ENCODE results near the gene GCNA. TPM values are rescaled to one million over a fixed set of nuclear protein-coding genes. Genes with fewer than 3 reads are reported as not detected.

Gene GCNA
- total and polyA plus RNA-seq, 12 donors, result 0.53 to 2.7 (median 1.4) TPM

DNA sequence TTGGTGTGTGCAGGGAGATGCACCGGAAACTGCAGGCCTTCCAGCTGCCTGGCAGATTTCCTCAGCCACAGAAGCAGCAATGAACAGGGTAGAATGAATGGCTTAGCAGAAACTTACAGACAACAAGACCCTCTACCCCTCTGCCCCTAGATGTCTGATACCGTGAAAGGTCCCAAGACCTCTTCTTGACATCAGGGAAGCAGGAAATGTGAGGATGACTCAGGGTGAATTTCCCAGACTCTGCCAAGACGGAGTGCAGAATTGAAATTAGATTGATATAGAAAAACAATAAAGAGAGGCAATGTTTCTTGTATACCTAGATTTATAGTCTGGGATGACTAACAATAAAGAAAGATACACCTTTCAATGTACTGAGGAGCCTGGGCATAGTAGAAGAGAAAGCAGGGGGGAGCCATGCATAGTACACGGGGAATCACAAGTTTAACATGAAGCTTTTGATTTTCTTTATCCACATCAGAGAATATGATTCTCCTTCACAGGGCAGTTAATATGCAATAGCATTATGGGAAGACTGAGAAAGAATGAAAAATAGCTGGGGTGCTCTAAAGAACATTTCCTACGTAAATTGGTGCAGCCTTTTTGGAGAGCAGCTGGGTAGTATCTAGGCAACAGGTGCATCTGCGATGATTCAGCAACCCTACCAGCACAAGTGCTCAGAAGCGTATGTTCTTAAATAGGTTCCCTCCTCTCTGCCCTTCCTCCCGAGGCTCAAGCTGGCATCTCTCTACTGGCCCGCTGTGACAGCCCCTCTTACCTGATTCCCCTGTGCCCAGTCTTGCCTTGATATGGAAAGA, 58.4 kb downstream of the GCNA start:
- peaks cover 0 to under 1% (median 0%) of the 10 kb centered on the region in 7 donors for H3K27me3 ChIP-seq
- H3K4me1 ChIP-seq, result peaks cover 0 to 12% (median 0%) of the 10 kb centered on the region in 9 donors
- H3K9me3 ChIP-seq, result no peaks in the 10 kb centered on the region
- DNase-seq (no peak), ATAC-seq (peak in 6 of 8 donors; percentile 37 to 78 (median 68))
- WGBS, 2 donors, result 70% methylated on average over 9 of the region's 9 CpGs
- TF ChIP-seq, protein P1, sequence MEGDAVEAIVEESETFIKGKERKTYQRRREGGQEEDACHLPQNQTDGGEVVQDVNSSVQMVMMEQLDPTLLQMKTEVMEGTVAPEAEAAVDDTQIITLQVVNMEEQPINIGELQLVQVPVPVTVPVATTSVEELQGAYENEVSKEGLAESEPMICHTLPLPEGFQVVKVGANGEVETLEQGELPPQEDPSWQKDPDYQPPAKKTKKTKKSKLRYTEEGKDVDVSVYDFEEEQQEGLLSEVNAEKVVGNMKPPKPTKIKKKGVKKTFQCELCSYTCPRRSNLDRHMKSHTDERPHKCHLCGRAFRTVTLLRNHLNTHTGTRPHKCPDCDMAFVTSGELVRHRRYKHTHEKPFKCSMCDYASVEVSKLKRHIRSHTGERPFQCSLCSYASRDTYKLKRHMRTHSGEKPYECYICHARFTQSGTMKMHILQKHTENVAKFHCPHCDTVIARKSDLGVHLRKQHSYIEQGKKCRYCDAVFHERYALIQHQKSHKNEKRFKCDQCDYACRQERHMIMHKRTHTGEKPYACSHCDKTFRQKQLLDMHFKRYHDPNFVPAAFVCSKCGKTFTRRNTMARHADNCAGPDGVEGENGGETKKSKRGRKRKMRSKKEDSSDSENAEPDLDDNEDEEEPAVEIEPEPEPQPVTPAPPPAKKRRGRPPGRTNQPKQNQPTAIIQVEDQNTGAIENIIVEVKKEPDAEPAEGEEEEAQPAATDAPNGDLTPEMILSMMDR (IDR thresholded peaks at IDR 0.05), result no peak
- no peak overlapping the region for H3K4me3 ChIP-seq
- intact Hi-C loops (cut with DNase I), result loop anchor here in 1 of 10 donors (5.0 kb wide), 1 partner anchor 54 kb away; no protein-coding TSS in a partner anchor
- H3K36me3 ChIP-seq, result no peaks in the 10 kb centered on the region
- H3K27ac ChIP-seq, result no peak overlapping the region

DNA sequence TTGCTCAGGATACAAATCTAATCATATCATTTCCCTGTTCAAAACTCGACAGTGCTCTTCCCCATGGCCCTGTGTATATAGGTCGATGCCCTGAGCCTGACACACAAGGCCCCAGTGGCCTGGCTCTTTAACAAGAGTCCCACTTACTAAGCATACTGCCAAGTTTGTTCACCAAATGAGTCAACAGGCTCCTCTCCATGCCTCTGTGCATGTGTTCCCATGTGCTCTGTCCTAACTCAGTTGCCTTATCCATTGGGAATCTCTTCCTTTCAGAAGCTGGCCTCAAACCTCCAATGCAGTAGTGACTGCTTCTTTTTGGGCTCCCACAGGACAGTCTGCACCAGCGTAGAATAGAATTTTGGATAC, 59.0 kb downstream of the GCNA start:
- DNase-seq, result no peak
- peaks cover 0 to 12% (median 0%) of the 10 kb centered on the region in 9 donors for H3K4me1 ChIP-seq
- no peaks in the 10 kb centered on the region for H3K9me3 ChIP-seq
- no peak overlapping the region for H3K27ac ChIP-seq
- TF ChIP-seq, protein P1 (IDR thresholded peaks at IDR 0.05), result no peak
- H3K36me3 ChIP-seq, result no peaks in the 10 kb centered on the region
- peak in 6 of 8 donors; percentile 17 to 57 (median 37) for ATAC-seq
- WGBS, 2 donors, result 68 to 77% methylated on average over 3 of the region's 3 CpGs
- no peak overlapping the region for H3K4me3 ChIP-seq
- H3K27me3 ChIP-seq, result no peaks in the 10 kb centered on the region
- intact Hi-C loops (cut with DNase I), result loop anchor here in 1 of 10 donors (5.0 kb wide), 1 partner anchor 55 kb away; no protein-coding TSS in a partner anchor

DNA sequence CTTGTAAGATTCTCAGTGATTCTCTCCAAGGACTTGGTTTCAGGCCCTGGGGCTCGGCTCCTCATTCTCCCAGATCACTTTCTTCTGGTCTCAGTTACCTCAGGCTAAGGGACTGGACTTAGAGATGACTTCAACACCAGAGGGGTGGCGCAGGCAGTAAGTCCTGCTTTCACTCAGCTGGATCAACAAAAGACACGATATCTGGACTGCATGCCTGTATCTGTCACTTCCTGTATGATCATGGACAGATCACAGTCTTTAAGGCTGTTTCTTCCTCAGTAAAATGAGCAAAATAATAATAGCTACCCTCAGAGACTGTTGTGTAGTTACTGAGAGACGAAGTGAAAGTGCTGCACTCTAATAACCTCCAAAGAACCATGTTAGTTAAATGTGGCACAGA, 59.6 kb downstream of the GCNA start:
- Histone ChIP-seq H3K36me3 (no peaks in the 10 kb centered on the region), H3K4me1 (peaks cover 0 to 12% (median 0%) of the 10 kb centered on the region in 9 donors), H3K4me3 (no peak overlapping the region), H3K27me3 (no peaks in the 10 kb centered on the region), H3K9me3 (no peaks in the 10 kb centered on the region), H3K27ac (no peak overlapping the region)
- TF ChIP-seq, protein P1 (IDR thresholded peaks at IDR 0.05), result no peak
- DNase-seq (no peak), ATAC-seq (peak in 4 of 8 donors; percentile 41 to 67 (median 51))
- intact Hi-C loops (cut with DNase I), result loop anchor here in 1 of 10 donors (5.0 kb wide), 1 partner anchor 56 kb away; no protein-coding TSS in a partner anchor
- 43 to 76% methylated on average over 4 of the region's 4 CpGs for WGBS, 2 donors

DNA sequence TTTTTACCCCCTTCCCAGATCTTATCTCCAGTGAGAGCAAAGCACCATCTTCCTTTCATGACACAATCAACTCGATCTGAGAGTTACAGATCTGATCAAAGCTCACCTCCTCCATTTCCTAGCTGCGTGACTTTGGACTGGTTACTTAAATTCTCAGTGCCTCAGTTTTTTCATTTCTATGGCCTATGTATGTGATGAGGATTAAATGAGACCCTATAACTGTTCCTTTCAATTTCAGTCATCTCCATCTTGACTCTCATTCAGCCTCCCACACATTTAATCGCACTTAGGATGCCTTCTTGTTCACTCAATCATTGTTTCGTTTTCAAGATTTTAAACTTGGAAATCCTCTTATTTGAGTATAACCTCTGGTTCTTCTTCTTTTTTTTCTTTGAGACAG, 60.2 kb downstream of the GCNA start:
- intact Hi-C loops (cut with DNase I), result loop anchor here in 1 of 10 donors (5.0 kb wide), 1 partner anchor 56 kb away; no protein-coding TSS in a partner anchor
- Histone ChIP-seq H3K27me3 (no peaks in the 10 kb centered on the region), H3K4me1 (peaks cover 0 to 12% (median 0%) of the 10 kb centered on the region in 9 donors), H3K9me3 (no peaks in the 10 kb centered on the region), H3K4me3 (no peak overlapping the region), H3K36me3 (no peaks in the 10 kb centered on the region), H3K27ac (no peak overlapping the region)
- 83 to 85% methylated on average over 4 of the region's 4 CpGs for WGBS, 2 donors
- no peak for DNase-seq
- no peak for ATAC-seq
- TF ChIP-seq, protein P1 (IDR thresholded peaks at IDR 0.05), result no peak
